PC-3 (cell line): Measurements from ENCODE around the gene ZNF516. TPM values are rescaled to one million over a fixed set of nuclear protein-coding genes. Genes with fewer than 3 reads are reported as not detected.

Experiments used
- ATAC-seq: fragments of 200-7000 bp; cut with Tn5 transposase; 2 replicates; pipeline ENCODE4 v1.9.1; 2020; ENCODE audit warnings: mild to moderate bottlenecking, moderate library complexity
- BruUV-seq: library from RNA; stranded (reverse); fragments of 400-500 nt; replicated peaks from 2 replicates; lab custom pipeline; 2021; lab: Mats Ljungman, UMichigan
- CTCF ChIA-PET: fragments of 300-600 bp; sonication (Branson Sonifier 250); formaldehyde crosslinking; loops from one replicate; lab custom pipeline; 2022; ENCODE audit warnings: antibody characterized with exemption; lab: Charles Lee
- POLR2A ChIA-PET: fragments of 300-600 bp; sonication (Branson Sonifier 250); formaldehyde crosslinking; loops from one replicate; lab custom pipeline; 2022; ENCODE audit warnings: antibody characterized with exemption; ENCODE audit not compliant: unreplicated experiment; lab: Charles Lee
- DNase-seq: peaks from one replicate; pipeline ENCODE4 v3.0.0-alpha.2; 2015
- H2AFZ ChIP-seq: fragments of 300-600 bp; sonication (generic); 2 replicates; pipeline ENCODE4 v1.6.0; 2016; ENCODE audit warnings: antibody characterized with exemption, low read length
- H3F3A ChIP-seq: fragments of 300-600 bp; sonication (generic); one replicate; pipeline ENCODE4 v1.6.0; 2017; ENCODE audit warnings: antibody characterized with exemption, low read length, control low read depth, mild to moderate bottlenecking; ENCODE audit not compliant: unreplicated experiment
- H3K27ac ChIP-seq: fragments of 300-600 bp; sonication (generic); 2 replicates; pipeline ENCODE4 v1.5.1; 2016; ENCODE audit warnings: mild to moderate bottlenecking, low read length
- H3K27me3 ChIP-seq: fragments of 300-600 bp; sonication (generic); 2 replicates; pipeline ENCODE4 v1.6.1; 2016; ENCODE audit warnings: low read length, mixed read lengths
- H3K36me3 ChIP-seq: fragments of 300-600 bp; sonication (generic); 2 replicates; pipeline ENCODE4 v1.6.1; 2016; ENCODE audit warnings: low read depth, mixed run types, low read length, mixed read lengths
- H3K4me1 ChIP-seq: fragments of 300-600 bp; sonication (generic); 2 replicates; pipeline ENCODE4 v1.5.1; 2016; ENCODE audit warnings: low read length; ENCODE audit not compliant: insufficient read depth
- H3K4me2 ChIP-seq: fragments of 300-600 bp; sonication (generic); 2 replicates; pipeline ENCODE4 v1.6.0; 2016; ENCODE audit warnings: low read length
- H3K4me3 ChIP-seq: fragments of 300-600 bp; sonication (generic); 2 replicates; pipeline ENCODE4 v1.5.1; 2016; ENCODE audit warnings: mild to moderate bottlenecking, low read length, mixed read lengths
- H3K79me2 ChIP-seq: fragments of 300-600 bp; sonication (generic); 2 replicates; pipeline ENCODE4 v1.6.1; 2017; ENCODE audit warnings: low read length, mixed read lengths
- H3K9ac ChIP-seq: fragments of 300-600 bp; sonication (generic); 2 replicates; pipeline ENCODE4 v1.6.0; 2016; ENCODE audit warnings: mild to moderate bottlenecking, low read length
- H3K9me2 ChIP-seq: fragments of 300-600 bp; sonication (generic); replicated peaks from 2 replicates; pipeline ENCODE4 v1.6.1; 2016; ENCODE audit warnings: mixed run types, low read length, mixed read lengths
- H3K9me3 ChIP-seq: fragments of 300-600 bp; sonication (generic); 2 replicates; pipeline ENCODE4 v1.6.1; 2016; ENCODE audit warnings: low read length, mixed read lengths
- H4K20me1 ChIP-seq: fragments of 300-600 bp; sonication (generic); 2 replicates; pipeline ENCODE4 v1.6.1; 2016; ENCODE audit warnings: low read length, mixed read lengths
- CTCF ChIP-seq: fragments of 300-600 bp; sonication (generic); conservative IDR thresholded peaks from 2 replicates; pipeline ENCODE4 v1.5.1; 2017; ENCODE audit warnings: antibody characterized with exemption, low read depth, mild to moderate bottlenecking, low read length
- EZH2 ChIP-seq: fragments of 300-600 bp; sonication (generic); IDR thresholded peaks from one replicate; pipeline ENCODE4 v1.6.1; 2017; ENCODE audit warnings: antibody characterized with exemption, mild to moderate bottlenecking, low read length; ENCODE audit not compliant: unreplicated experiment
- EZH2phosphoT487 ChIP-seq: fragments of 300-600 bp; sonication (generic); IDR thresholded peaks from 2 replicates; pipeline ENCODE4 v1.6.1; 2018; ENCODE audit warnings: mild to moderate bottlenecking, antibody characterized with exemption, low read length, borderline replicate concordance
- intact Hi-C: fragments of 100-400 bp; cut with micrococcal nuclease; formaldehyde crosslinking; loops from 2 replicates; pipeline ENCODE4 v1.9.0; 2023
- total RNA-seq: library from RNA; depleted of rRNA; stranded (reverse); fragments of >200 nt; gene quantifications from 2 replicates; pipeline ENCODE4 v1.2.3, GENCODE V29; 2014

ZNF516 gene
- total RNA-seq, 1 experiment from 2014 or later, result 4.0 TPM

GRCh38 chr18:76356666-76357065 lies 138.4 kb downstream of the ZNF516 start:
- intact Hi-C loops, result no loop called here
- ChIA-PET POLR2A (no interaction called here), CTCF (no interaction called here)
- H3K4me1 ChIP-seq, result no peaks in the 10 kb centered on the region
- no TSS peak for BruUV-seq
- no peaks in the 10 kb centered on the region for H3K9me3 ChIP-seq
- H3K9me2 ChIP-seq, result no peaks in the 10 kb centered on the region
- no peak overlapping the region for H2AFZ ChIP-seq
- H3K9ac ChIP-seq, result no peak overlapping the region
- no peaks in the 10 kb centered on the region for H3K79me2 ChIP-seq
- TF ChIP-seq EZH2 (no peak), EZH2phosphoT487 (no peak), CTCF (no peak)
- H3K4me3 ChIP-seq, result no peak overlapping the region
- no peak overlapping the region for H3K27ac ChIP-seq
- H4K20me1 ChIP-seq, result no peaks in the 10 kb centered on the region
- no peak for DNase-seq
- no peak overlapping the region for H3K4me2 ChIP-seq
- H3F3A ChIP-seq, result no peaks in the 10 kb centered on the region
- H3K27me3 ChIP-seq, result peaks cover 60% of the 10 kb centered on the region
- no peak for ATAC-seq
- no peaks in the 10 kb centered on the region for H3K36me3 ChIP-seq

GRCh38 chr18:76354348-76354747 lies 140.7 kb downstream of the ZNF516 start:
- H3K4me3 ChIP-seq, result no peak overlapping the region
- ChIA-PET CTCF (no interaction called here), POLR2A (no interaction called here)
- H3K9ac ChIP-seq, result no peak overlapping the region
- H3K79me2 ChIP-seq, result no peaks in the 10 kb centered on the region
- TF ChIP-seq EZH2phosphoT487, result no peak
- TF ChIP-seq CTCF, result no peak
- TF ChIP-seq EZH2, result no peak
- H2AFZ ChIP-seq, result no peak overlapping the region
- intact Hi-C loops, result no loop called here
- no TSS peak for BruUV-seq
- DNase-seq (peak; percentile 32), ATAC-seq (no peak)
- no peaks in the 10 kb centered on the region for H3F3A ChIP-seq
- no peaks in the 10 kb centered on the region for H3K9me2 ChIP-seq
- no peaks in the 10 kb centered on the region for H3K4me1 ChIP-seq
- H3K27me3 ChIP-seq, result peaks cover 40% of the 10 kb centered on the region
- H3K9me3 ChIP-seq, result no peaks in the 10 kb centered on the region
- H3K4me2 ChIP-seq, result no peak overlapping the region
- no peaks in the 10 kb centered on the region for H4K20me1 ChIP-seq
- no peak overlapping the region for H3K27ac ChIP-seq
- no peaks in the 10 kb centered on the region for H3K36me3 ChIP-seq

GRCh38 chr18:76353500-76353899 lies 141.5 kb downstream of the ZNF516 start:
- Histone ChIP-seq H3K9ac (no peak overlapping the region), H3K27ac (no peak overlapping the region), H3K9me2 (no peaks in the 10 kb centered on the region), H3F3A (no peaks in the 10 kb centered on the region), H3K79me2 (no peaks in the 10 kb centered on the region), H3K27me3 (peaks cover 32% of the 10 kb centered on the region), H3K4me2 (no peak overlapping the region), H2AFZ (no peak overlapping the region), H3K4me1 (peaks cover 4% of the 10 kb centered on the region; the same call in 1 of the 2 replicates), H3K4me3 (no peak overlapping the region), H3K9me3 (no peaks in the 10 kb centered on the region), H4K20me1 (no peaks in the 10 kb centered on the region), H3K36me3 (no peaks in the 10 kb centered on the region)
- intact Hi-C loops, result no loop called here
- POLR2A ChIA-PET, result no interaction called here
- CTCF ChIA-PET, result no interaction called here
- no TSS peak for BruUV-seq
- no peak for DNase-seq
- no peak for ATAC-seq
- TF ChIP-seq CTCF, result no peak
- TF ChIP-seq EZH2, result no peak
- TF ChIP-seq EZH2phosphoT487, result no peak
